HG03558 (cell line): ENCODE measurements around the gene AURKB.
A peak's percentile ranks its signal among the peaks of the same experiment; 100 is the strongest.
"Not testable (repeated sequence)": the region's sequence is repeated elsewhere in the genome, so short reads cannot be mapped to it uniquely, and the experiment has no call there.

Source experiments
- ATAC-seq: cut with Tn5 transposase; IDR thresholded peaks from one replicate; pipeline ENCODE4 v1.9.1; 2021; ENCODE audit warnings: moderate number of reproducible peaks; ENCODE audit not compliant: unreplicated experiment; ENCODE audit errors: extremely low read depth

AURKB gene

DNA sequence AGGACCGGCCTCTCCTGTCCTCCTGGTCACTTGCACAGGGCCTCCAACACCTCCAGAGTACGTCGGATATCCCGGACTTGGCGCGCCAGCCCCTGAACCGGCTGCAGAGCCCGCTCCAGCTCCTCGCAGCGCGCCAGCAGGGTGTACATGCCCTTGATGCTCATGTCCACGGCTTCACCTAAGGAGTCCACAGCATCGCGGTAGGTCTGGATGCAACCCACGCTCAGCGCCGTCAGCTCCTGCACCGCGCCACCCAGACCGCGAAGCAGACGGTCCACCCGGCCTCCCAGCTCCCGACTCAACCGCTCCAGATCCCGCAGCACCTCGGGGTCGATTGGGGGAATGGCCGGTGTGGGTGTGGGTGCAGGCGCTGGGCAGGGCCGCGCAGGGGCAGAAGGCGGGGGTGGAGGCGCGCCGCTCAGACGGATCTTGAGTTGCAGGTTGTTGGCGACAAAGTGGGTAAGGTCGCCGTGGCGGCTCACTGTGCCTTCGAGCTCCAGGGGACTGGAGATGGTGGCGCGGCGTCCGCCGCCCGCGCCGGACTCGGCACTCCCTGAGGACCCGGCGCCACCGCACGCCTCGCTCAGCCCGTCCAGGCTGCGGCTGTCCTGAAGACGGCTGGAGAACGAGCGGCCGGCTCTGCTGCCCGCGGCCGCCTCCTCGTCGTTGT is 21.2 kb downstream of the AURKB start:
- ATAC-seq = no peak

- no peak for ATAC-seq
Observed at GRCh38 chr17:8188263-8188839, 22.0 kb downstream of the AURKB start.

- no peak for ATAC-seq
Observed at GRCh38 chr17:8187517-8188262, 22.7 kb downstream of the AURKB start.

DNA sequence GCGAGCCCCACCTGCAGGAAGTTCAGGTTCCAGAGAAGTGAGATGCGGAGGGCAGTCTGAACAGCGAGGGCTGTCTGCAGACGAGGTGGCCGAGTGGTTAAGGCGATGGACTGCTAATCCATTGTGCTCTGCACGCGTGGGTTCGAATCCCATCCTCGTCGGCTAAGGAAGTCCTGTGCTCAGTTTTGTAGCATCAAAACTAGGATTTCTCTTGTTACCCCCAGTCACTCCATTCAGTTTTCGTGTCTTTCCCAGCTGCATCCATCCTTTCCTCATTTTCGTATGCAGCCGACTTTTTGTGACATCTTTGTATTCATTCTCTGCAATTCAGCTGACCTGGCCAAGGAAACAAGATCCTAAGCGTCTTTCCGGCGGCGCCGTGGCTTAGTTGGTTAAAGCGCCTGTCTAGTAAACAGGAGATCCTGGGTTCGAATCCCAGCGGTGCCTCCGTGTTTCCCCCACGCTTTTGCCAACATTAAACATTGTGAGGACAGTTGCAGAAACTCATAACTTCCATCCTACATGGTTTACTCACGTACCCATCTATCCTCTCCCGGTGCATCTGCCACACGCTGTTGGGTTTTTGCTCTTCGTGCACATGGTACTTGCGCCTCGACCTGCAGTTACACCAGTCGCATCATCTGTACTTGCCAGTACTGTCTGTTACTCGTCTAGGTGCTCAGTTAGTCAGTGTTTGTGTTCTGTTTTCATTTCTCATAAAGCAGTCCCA is 23.4 kb downstream of the AURKB start:
- no peak for ATAC-seq

- no peak for ATAC-seq
Observed at GRCh38 chr17:8186446-8186786, 24.0 kb downstream of the AURKB start.

DNA sequence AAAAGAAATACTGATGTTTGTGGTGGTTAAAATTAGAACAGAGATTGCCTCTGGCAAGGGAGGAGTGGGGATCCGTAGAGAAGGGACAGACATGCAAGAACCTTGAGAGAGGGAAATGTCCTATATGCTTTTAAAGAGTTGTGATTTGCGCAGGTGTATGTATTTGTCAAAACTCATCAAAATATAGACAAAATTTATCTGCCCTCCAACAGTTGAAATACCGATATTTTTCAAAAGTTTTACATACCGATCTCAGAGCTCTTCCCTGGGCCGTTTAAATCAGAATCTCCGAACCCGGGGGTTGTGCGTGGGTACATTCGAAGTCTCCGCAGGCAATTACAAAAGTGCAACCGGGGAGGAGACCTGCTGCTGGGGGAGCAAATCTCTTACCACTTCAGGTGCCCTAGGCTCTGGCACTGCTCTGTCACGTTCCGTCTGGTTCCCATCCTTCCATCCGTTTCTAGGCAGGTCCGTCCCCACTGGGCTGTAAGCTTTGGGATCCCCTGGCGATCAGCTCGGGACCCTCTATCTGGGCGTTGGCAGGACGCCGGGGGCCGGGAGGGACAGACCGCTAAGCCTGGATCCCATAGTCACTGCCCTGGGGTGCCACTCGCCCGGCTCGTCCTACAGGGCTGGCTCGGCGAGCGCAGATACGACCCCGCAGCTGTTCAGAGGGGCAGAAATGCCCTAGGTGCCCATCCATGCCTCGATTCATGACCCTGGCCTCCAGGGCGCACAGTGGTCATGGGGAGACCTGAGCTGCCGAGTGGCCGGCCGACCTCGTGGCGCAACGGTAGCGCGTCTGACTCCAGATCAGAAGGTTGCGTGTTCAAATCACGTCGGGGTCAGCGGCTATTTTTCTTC is 24.6 kb downstream of the AURKB start:
- no peak for ATAC-seq

DNA sequence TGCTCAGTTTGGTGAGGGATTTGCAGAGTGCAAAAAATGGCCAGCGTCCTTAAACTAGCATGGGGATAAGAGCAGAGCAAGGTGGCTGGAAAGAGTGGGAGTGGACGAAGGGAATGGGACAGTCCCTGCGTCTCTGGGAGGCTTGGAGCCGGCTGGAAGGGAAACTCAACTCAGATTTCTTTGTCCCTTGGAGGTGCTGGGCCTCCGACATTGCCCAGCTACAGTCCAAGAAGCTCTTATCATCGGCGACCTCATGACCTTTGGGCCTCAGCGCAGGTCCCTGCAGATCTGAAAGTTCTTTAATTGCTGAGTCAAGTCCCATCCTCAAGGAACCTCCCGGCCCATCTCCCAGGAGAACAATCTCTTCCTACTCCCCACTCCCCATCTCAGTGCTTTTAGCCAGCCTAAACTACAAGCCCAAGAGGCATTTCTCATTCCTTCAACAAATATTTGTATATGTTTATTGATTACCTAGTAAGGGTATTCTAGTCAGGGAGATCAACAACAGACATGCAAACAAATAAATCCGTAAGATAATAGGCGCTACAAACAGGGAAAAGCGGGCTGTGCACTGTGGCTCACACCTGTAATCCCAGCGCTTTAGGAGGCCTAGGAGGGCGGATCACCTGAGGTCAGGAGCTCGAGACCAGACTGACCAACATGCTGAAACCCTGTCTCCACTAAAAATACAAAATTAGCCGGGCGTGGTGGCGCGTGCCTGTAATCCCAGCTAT is 33.2 kb downstream of the AURKB start:
- no peak for ATAC-seq

GRCh38 chr17:8176197-8176940 is 34.0 kb downstream of the AURKB start, which contains the start of gene TMEM107:
TSS of gene TMEM107 (minus strand) at chr17:8176380. CDS start at chr17:8176286, 94 bp downstream.
- no peak for ATAC-seq

DNA sequence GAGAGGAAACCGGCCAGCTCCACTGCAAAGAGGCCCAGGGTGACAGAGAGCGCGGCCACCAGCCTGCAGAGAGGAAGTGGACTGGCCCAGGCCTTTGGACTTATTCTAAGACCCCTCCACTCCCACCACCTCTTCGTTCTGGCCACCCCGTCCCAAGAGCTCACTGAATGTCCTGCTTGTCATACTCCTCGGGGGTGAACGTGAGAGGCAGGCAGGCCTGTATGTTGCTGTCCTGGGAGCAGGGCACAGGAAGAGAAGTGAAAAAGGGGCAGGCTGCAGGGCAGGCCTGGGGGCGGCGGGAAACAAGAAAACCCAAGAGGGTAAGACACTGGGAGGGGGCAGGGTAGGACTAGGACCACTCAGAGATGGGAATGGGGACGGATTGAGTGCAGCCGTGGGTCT is 34.6 kb downstream of the AURKB start:
- no peak for ATAC-seq

GRCh38 chr17:8173871-8174322 is 36.5 kb downstream of the AURKB start:
- ATAC-seq = no peak

DNA sequence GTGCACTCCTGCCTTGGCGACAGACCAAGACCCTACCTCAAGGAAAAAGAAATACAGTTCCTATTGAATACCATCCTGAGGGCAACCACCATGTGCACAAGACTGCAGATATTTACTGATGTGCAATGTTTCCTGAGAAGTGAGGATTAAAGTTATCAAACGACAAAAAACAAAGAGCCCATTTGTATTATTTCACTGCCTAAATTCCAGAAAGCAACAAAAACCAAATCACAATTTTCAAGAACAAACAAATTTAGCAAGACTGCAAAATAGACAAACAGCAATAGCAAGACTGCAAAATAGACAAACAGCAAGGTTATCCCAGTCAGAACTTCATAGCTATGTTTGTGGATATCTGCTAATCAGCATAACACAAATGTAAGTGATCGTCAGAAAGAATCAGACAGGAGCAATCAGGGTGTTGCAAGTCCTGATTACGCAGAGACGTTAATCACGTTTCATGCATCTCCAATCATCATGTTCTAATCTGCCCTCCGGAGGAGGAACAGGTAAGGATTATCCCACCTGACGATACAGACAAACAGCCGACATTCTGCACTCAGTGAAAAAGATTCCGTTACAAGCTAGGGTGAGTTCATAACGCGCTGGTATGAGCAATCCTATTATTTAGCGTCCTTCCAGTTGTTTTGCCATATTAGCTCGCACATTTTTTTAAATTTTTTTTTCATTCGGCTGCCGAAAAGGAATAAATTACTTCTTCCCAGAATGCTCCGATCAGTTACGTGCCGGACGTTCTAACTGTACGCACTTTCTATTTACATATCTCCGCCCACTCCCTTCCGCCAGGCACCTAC is 37.1 kb downstream of the AURKB start:
- ATAC-seq = peak; percentile 44

DNA sequence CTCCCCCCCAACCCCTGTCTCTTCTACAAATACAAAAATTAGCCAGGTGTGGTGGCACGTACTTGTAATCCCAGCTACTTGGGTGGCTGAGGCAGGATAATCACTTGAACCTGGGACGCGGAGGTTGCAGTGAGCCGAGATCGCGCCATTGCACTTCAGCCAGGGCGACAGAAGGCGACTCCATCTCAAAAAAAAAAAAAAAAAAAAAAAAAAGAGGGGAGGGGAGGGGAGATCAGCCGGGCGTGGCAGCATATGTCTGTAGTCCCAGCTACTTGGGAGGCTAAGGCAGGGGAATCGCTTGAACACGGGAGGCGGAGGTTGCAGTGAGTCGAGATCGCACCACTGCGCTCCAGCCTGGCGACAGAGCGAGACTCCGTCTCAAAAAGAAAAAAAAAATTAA is 40.2 kb downstream of the AURKB start:
- ATAC-seq = not testable (repeated sequence)

DNA sequence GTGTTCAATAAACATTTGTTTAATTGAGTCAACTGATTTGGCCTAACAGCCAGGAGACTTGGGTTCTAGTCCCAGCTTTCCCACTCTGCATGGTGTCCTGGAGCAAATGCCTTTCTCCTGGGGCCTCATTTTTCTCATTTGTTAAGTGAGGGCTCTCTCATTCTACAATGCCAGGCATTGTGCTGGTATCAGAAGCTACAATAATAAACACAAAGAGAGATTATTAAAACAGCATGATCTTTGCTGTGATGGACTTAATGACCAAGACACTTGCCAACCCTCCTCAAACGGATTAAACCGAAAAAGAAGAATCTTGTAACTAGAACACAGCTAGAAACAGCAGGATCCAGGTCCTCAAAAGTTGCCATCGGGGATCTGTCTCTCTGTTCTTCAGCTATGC is 42.8 kb downstream of the AURKB start:
- no peak for ATAC-seq

- no peak for ATAC-seq
Observed at GRCh38 chr17:8166731-8167130, 43.6 kb downstream of the AURKB start.

DNA sequence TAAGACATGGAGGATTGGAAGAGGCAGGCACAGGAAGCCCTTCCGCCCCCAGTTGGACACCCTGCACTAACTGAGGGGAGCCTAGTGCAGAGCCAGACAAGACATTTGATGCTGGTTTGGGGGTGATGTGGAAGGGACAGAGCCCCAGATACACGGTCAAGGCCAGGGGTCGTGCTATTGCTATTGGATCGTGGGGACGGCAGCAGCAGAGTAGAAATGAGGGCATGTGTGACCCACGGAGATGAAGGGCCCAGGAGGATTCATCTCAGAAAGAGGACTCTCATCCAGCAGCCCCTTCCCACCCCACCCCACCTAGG is 45.6 kb downstream of the AURKB start:
- ATAC-seq = no peak

DNA sequence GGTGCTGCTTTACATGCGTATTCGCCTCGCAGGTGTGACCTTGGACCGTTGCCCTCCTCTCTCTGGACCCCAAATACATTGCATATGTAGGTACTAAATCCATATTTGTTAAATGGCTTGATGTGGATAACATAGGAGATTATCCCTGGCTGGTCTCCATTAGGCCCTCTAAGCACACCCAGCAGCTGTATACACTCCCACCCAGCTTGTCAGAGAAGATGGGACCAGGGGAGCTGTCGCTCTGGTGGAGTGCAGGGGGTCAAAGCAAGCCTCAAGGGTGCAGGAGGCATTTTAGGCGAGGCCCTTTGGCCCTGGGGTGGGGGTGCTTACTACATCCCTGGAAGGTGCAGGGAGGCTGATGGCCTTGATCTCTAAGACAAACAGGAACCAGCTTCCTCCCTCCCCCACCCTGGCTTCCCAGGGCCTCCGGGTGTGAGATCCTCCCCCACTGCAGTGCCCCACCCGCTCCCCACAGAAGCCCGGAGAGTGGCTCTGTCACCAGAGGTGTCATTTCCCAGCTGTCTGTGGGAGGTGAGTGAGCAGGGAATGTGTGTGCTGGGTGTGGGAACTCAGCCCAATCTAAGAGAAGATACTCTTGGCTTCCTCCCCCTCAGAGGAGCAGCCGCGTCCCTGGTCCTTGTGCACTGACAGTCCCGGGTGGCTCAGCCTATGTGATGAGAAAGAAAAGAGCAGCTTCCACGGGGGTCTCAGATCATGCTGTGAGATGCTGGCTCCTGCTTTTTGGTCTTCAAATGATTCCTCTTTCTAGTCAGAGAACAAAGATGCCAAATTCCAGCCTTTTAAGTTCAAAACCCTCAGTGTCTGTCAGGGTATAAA is 46.2 kb downstream of the AURKB start:
- no peak for ATAC-seq
